H1 (cell line): ENCODE data around the gene ERMARD. TPM values are rescaled to one million over a fixed set of nuclear protein-coding genes. Genes with fewer than 3 reads are reported as not detected.

Source experiments
- CTCF ChIA-PET: fragments of 300-600 bp; sonication (Branson Sonifier 250); formaldehyde crosslinking; loops from one replicate; lab custom pipeline; 2021; ENCODE audit not compliant: partially characterized antibody; lab: Charles Lee
- POLR2A ChIA-PET: fragments of 300-600 bp; sonication (Branson Sonifier 250); formaldehyde crosslinking; loops from one replicate; lab custom pipeline; 2021; ENCODE audit warnings: inconsistent platforms; ENCODE audit not compliant: partially characterized antibody; lab: Charles Lee
- DNase-seq, 2 experiments: peaks; one replicate each; pipeline versions ENCODE4 v3.0.0 to v3.0.0-alpha.2; 2010 to 2022; ENCODE audit warnings: low spot score in 2 of 2, low read depth in 1 of 2, mixed read lengths in 1 of 2
- FAIRE-seq: peaks from 2 replicates; lab custom pipeline; 2011; peaks lifted over from hg19 to GRCh38; lab: Jason Lieb, UNC
- H2AFZ ChIP-seq: 2 replicates; pipeline ENCODE4 v1.8.1; 2012; ENCODE audit warnings: low read length, inconsistent platforms
- H2AK5ac ChIP-seq: 2 replicates; pipeline ENCODE4 v1.6.1; 2013; ENCODE audit warnings: low read depth, low read length
- H2BK120ac ChIP-seq: replicated peaks from 2 replicates; pipeline ENCODE3; 2013; ENCODE audit warnings: low read depth, low read length, inconsistent platforms
- H2BK12ac ChIP-seq: 2 replicates; pipeline ENCODE4 v1.6.1; 2013; ENCODE audit warnings: low read depth, low read length
- H2BK15ac ChIP-seq: 2 replicates; pipeline ENCODE4 v1.6.1; 2013; ENCODE audit warnings: low read length
- H2BK20ac ChIP-seq: 2 replicates; pipeline ENCODE4 v1.6.1; 2013; ENCODE audit warnings: low read length
- H2BK5ac ChIP-seq: 2 replicates; pipeline ENCODE4 v1.6.1; 2013; ENCODE audit warnings: low read depth, low read length
- H3K14ac ChIP-seq: 2 replicates; pipeline ENCODE4 v1.6.1; 2013; ENCODE audit warnings: inconsistent platforms; ENCODE audit not compliant: insufficient read length
- H3K18ac ChIP-seq: 2 replicates; pipeline ENCODE4 v1.6.1; 2013; ENCODE audit warnings: low read length; ENCODE audit errors: extremely low read depth
- H3K23ac ChIP-seq: 2 replicates; pipeline ENCODE4 v1.6.1; 2013; ENCODE audit warnings: inconsistent platforms; ENCODE audit not compliant: insufficient read length
- H3K23me2 ChIP-seq: 2 replicates; pipeline ENCODE4 v1.6.1; 2013; ENCODE audit warnings: low read depth, low read length
- H3K27ac ChIP-seq: 2 replicates; pipeline ENCODE4 v1.6.1; 2011; ENCODE audit warnings: low read depth, low read length, inconsistent platforms
- H3K27me3 ChIP-seq, 4 experiments: replicated peaks in 1 of 4; 1 replicate in 1 of 4; 2 replicates in 3 of 4; pipeline versions ENCODE4 v1.6.1 to v1.8.1; 2011 to 2013; ENCODE audit warnings: low read length in 3 of 4, mild to moderate bottlenecking in 3 of 4, inconsistent platforms in 2 of 4, mixed read lengths in 2 of 4, moderate library complexity in 1 of 4; ENCODE audit not compliant: control insufficient read depth in 3 of 4, insufficient read depth in 3 of 4; ENCODE audit errors: extremely low read depth in 1 of 4
- H3K36me3 ChIP-seq, 4 experiments: 2 replicates each; pipeline versions ENCODE4 v1.6.1 to v1.8.1; 2011 to 2013; ENCODE audit warnings: mild to moderate bottlenecking in 4 of 4, low read length in 3 of 4, moderate library complexity in 2 of 4, control low read depth in 1 of 4, inconsistent platforms in 1 of 4; ENCODE audit not compliant: insufficient read depth in 4 of 4, control insufficient read depth in 2 of 4
- H3K4ac ChIP-seq: replicated peaks from 2 replicates; pipeline ENCODE3; 2013; ENCODE audit warnings: low read length, low read depth, mixed read lengths, inconsistent platforms; ENCODE audit not compliant: insufficient read length
- H3K4me1 ChIP-seq, 4 experiments: replicated peaks in 1 of 4; 1 replicate in 1 of 4; 2 replicates in 3 of 4; pipeline versions ENCODE4 v1.6.1 to v1.8.1; 2011 to 2013; ENCODE audit warnings: low read length in 3 of 4, inconsistent platforms in 2 of 4, mixed read lengths in 1 of 4; ENCODE audit not compliant: insufficient read depth in 4 of 4, control insufficient read depth in 3 of 4
- H3K4me2 ChIP-seq, 2 experiments: 2 replicates each; pipeline versions ENCODE4 v1.6.1 to v1.8.1; 2011 to 2013; ENCODE audit warnings: low read depth in 2 of 2, low read length in 2 of 2, control low read depth in 1 of 2, inconsistent platforms in 1 of 2, mild to moderate bottlenecking in 1 of 2; ENCODE audit not compliant: insufficient read depth in 1 of 2
- H3K4me3 ChIP-seq, 4 experiments: fragments of 200-600, 300-600 bp in 1 of 4; sonication (generic), shearing (Covaris generic), sonication (Bioruptor Twin) in 1 of 4; 2 replicates each; pipeline versions ENCODE4 v1.5.1 to v1.8.1; 2011 to 2016; ENCODE audit warnings: low read length in 4 of 4, low read depth in 3 of 4, control low read depth in 2 of 4, inconsistent platforms in 2 of 4, mild to moderate bottlenecking in 2 of 4, mixed read lengths in 1 of 4, moderate library complexity in 1 of 4; ENCODE audit not compliant: insufficient read depth in 2 of 4; ENCODE audit errors: extremely low read depth in 1 of 4
- H3K56ac ChIP-seq: replicated peaks from 2 replicates; pipeline ENCODE3; 2013; ENCODE audit warnings: low read depth, mild to moderate bottlenecking, mixed read lengths, low read length, inconsistent platforms; ENCODE audit not compliant: insufficient read length
- H3K79me1 ChIP-seq: 2 replicates; pipeline ENCODE4 v1.6.1; 2013; ENCODE audit warnings: low read depth, low read length, control low read depth
- H3K79me2 ChIP-seq, 2 experiments: 2 replicates each; pipeline versions ENCODE4 v1.6.1 to v1.8.1; 2012 to 2013; ENCODE audit warnings: low read length in 2 of 2, mild to moderate bottlenecking in 2 of 2, inconsistent platforms in 1 of 2; ENCODE audit not compliant: insufficient read depth in 2 of 2, control insufficient read depth in 1 of 2
- H3K9ac ChIP-seq, 4 experiments: replicated peaks in 1 of 4; 1 replicate in 1 of 4; 2 replicates in 3 of 4; pipeline versions ENCODE4 v1.6.1 to v1.8.1; 2011 to 2013; ENCODE audit warnings: low read depth in 3 of 4, low read length in 3 of 4, control low read depth in 2 of 4, mild to moderate bottlenecking in 2 of 4, moderate library complexity in 2 of 4, inconsistent platforms in 1 of 4; ENCODE audit errors: extremely low read depth in 1 of 4
- H3K9me3 ChIP-seq, 2 experiments: 2 replicates each; pipeline versions ENCODE4 v1.6.1 to v1.8.1; 2012 to 2013; ENCODE audit warnings: mild to moderate bottlenecking in 2 of 2, moderate library complexity in 2 of 2, control low read depth in 1 of 2, inconsistent platforms in 1 of 2, low read depth in 1 of 2, low read length in 1 of 2, mixed read lengths in 1 of 2; ENCODE audit not compliant: insufficient read depth in 2 of 2
- H4K20me1 ChIP-seq, 2 experiments: replicated peaks in 1 of 2; 2 replicates each; pipeline versions ENCODE3 to v1.8.1; 2011 to 2013; ENCODE audit warnings: inconsistent platforms in 2 of 2, low read length in 2 of 2, mild to moderate bottlenecking in 1 of 2; ENCODE audit not compliant: insufficient read depth in 2 of 2, control insufficient read depth in 1 of 2
- H4K5ac ChIP-seq: 2 replicates; pipeline ENCODE4 v1.6.1; 2013; ENCODE audit warnings: low read length, low read depth, mixed read lengths, inconsistent platforms; ENCODE audit not compliant: insufficient read length
- H4K8ac ChIP-seq: 2 replicates; pipeline ENCODE4 v1.8.0; 2013; ENCODE audit warnings: mild to moderate bottlenecking, moderate library complexity, low read length, inconsistent platforms; ENCODE audit not compliant: insufficient read depth; ENCODE audit errors: extremely low read depth
- H4K91ac ChIP-seq: replicated peaks from 2 replicates; pipeline ENCODE3; 2013; ENCODE audit warnings: low read length, mixed read lengths, inconsistent platforms; ENCODE audit not compliant: insufficient read length
- BRCA1 ChIP-seq: IDR thresholded peaks from 2 replicates; pipeline ENCODE4 v1.6.1; 2012; ENCODE audit warnings: low read depth, low read length, improper control_type of control experiment
- CHD1 ChIP-seq: IDR thresholded peaks from 2 replicates; pipeline ENCODE4 v1.6.1; 2012; ENCODE audit warnings: low read depth, low read length, improper control_type of control experiment
- FOSL1 ChIP-seq: IDR thresholded peaks from 2 replicates; pipeline ENCODE4 v1.6.1; 2011; ENCODE audit warnings: mild to moderate bottlenecking, low read depth, low read length, moderate library complexity; ENCODE audit not compliant: insufficient read depth
- HDAC2 ChIP-seq, 2 experiments: fragments of 300-600 bp in 1 of 2; sonication (generic) in 1 of 2; IDR thresholded peaks; 2 replicates each; pipeline ENCODE4 v1.6.1; 2011 to 2012; ENCODE audit warnings: low read depth in 2 of 2, low read length in 2 of 2, mild to moderate bottlenecking in 2 of 2, moderate library complexity in 2 of 2, borderline replicate concordance in 1 of 2, inconsistent platforms in 1 of 2
- KDM4A ChIP-seq: IDR thresholded peaks from one replicate; pipeline ENCODE4 v1.7.1; 2012; ENCODE audit warnings: low read depth, mild to moderate bottlenecking, moderate library complexity, low read length, inconsistent platforms; ENCODE audit not compliant: severe bottlenecking
- MAX ChIP-seq: IDR thresholded peaks from 2 replicates; pipeline ENCODE4 v1.6.1; 2012; ENCODE audit warnings: inconsistent platforms
- RNF2 ChIP-seq: fragments of 200-900, 300-1000 bp; sonication (generic); IDR thresholded peaks from 2 replicates; pipeline ENCODE4 v1.7.1; 2016; ENCODE audit warnings: borderline replicate concordance, low read depth, mild to moderate bottlenecking, antibody characterized with exemption, low read length; ENCODE audit not compliant: poor library complexity, severe bottlenecking; ENCODE audit errors: missing control alignments
- SP2 ChIP-seq: IDR thresholded peaks from 2 replicates; pipeline ENCODE4 v1.6.1; 2012; ENCODE audit warnings: mild to moderate bottlenecking, low read length, inconsistent platforms
- SRF ChIP-seq: IDR thresholded peaks from 2 replicates; pipeline ENCODE4 v1.6.1; 2011; ENCODE audit warnings: mild to moderate bottlenecking, low read depth, low read length, moderate library complexity
- USF2 ChIP-seq: IDR thresholded peaks from 2 replicates; pipeline ENCODE4 v1.6.1; 2011; ENCODE audit warnings: low read length, improper control_type of control experiment
- WGBS, 2 experiments: shearing (Covaris generic) in 1 of 2; methylation state at CpG; one replicate each; pipeline versions ENCODE4 v1.1.6 to v1.1.7; 2013 to 2015; ENCODE audit warnings: low lambda C conversion rate in 2 of 2, mixed read lengths in 2 of 2, inconsistent platforms in 1 of 2, low coverage in 1 of 2, missing lambda C conversion rate in 1 of 2; ENCODE audit not compliant: insufficient replicate concordance in 2 of 2, insufficient coverage in 1 of 2, insufficient read length in 1 of 2; ENCODE audit errors: extremely low coverage in 1 of 2, missing lambda C conversion rate in 1 of 2; 5-methylcytosine and 5-hydroxymethylcytosine counted together
- polyA plus RNA-seq, 7 experiments: library from polyadenylated mRNA; depleted of rRNA in 3 of 7; stranded (reverse) in 5 of 7; unstranded in 2 of 7; fragments of >200 nt in 5 of 7; fragments of 200-250 nt in 2 of 7; gene quantifications; 1 replicate in 5 of 7; 2 replicates in 1 of 7; 4 replicates in 1 of 7; pipeline versions ENCODE4 v1.2.1 to v1.2.3, GENCODE V29; 2011 to 2013; ENCODE audit warnings: missing spikeins in 2 of 7, mixed read lengths in 2 of 7
- total RNA-seq: library from RNA; stranded (reverse); fragmentation: NEBNext Ultra II Directional; extraction: Animal tissue kit (Norgen Biotek cat#: 25700); gene quantifications from 2 replicates; pipeline ENCODE4 v1.2.1, GENCODE V29; 2021

ERMARD gene
- total and polyA plus RNA-seq, 2 of the 8 experiments (the other 6 are each of a cell fraction or from before 2014, with no cell fraction given): 12.2 to 25.6 TPM

GRCh38 chr6:169752074-169752623, 727 bp downstream of the ERMARD start:
- peaks cover 0 to 12% (median 6%) of the 10 kb centered on the region in 4 experiments; a peak in 5 of 7 replicates for H3K4me1 ChIP-seq
- H3K9ac ChIP-seq: peak overlapping the region; percentile 83 to 96 (median 94)
- H3K4me2 ChIP-seq: peak overlapping the region; percentile 84 to 97
- H3K36me3 ChIP-seq: no peaks in the 10 kb centered on the region; a peak in 1 of 8 replicates
- H3K9me3 ChIP-seq: no peaks in the 10 kb centered on the region
- H3K4me3 ChIP-seq: peak overlapping the region; percentile 58 to 94 (median 91)
- CTCF ChIA-PET: interaction anchor here (0.5 to 3.5 kb wide), 6 partner anchors 11 to 180 kb away, joined by 3 to 14 read pairs (median 4); no protein-coding TSS in a partner anchor
- peak overlapping the region; percentile 84; the same call in 1 of the 2 replicates for H2AFZ ChIP-seq
- no peak overlapping the region for H2BK20ac ChIP-seq
- H3K27ac ChIP-seq: peak overlapping the region; percentile 97
- no peak for DNase-seq
- FAIRE-seq: no peak
- POLR2A ChIA-PET: interaction anchor here (0.6 to 4.2 kb wide), 17 partner anchors 9 to 814 kb away, joined by 3 to 35 read pairs (median 5); partner anchors contain the start of genes C6orf120, PHF10, PSMB1 and TBP
- no peak overlapping the region for H2BK15ac ChIP-seq
- peak overlapping the region; percentile 73 for H3K18ac ChIP-seq
- H3K27me3 ChIP-seq: no peaks in the 10 kb centered on the region
- no peak overlapping the region for H2BK120ac ChIP-seq
- H3K79me2 ChIP-seq: peaks cover 0 to 13% of the 10 kb centered on the region in 2 experiments; a peak in 2 of 4 replicates
- H2BK5ac ChIP-seq: peak overlapping the region; percentile 90
- H4K5ac ChIP-seq: peak overlapping the region; percentile 50
- no peak overlapping the region for H3K23ac ChIP-seq
- no peak overlapping the region for H3K14ac ChIP-seq
- H4K8ac ChIP-seq: peak overlapping the region; percentile 99; the same call in 1 of the 2 replicates
- no peak overlapping the region for H2AK5ac ChIP-seq
- H3K56ac ChIP-seq: peak overlapping the region; percentile 83
- no peaks in the 10 kb centered on the region for H4K20me1 ChIP-seq
- H3K79me1 ChIP-seq: no peaks in the 10 kb centered on the region
- H4K91ac ChIP-seq: peak overlapping the region; percentile 63
- H3K4ac ChIP-seq: no peak overlapping the region
- H2BK12ac ChIP-seq: peak overlapping the region; percentile 55; the same call in 1 of the 2 replicates
- WGBS, 2 experiments: 14% methylated on average over 19 of the region's 19 CpGs; no CpG with 5 or more reads in 1 of the 2 experiments
- H3K23me2 ChIP-seq: peaks cover 9% of the 10 kb centered on the region
- TF ChIP-seq BRCA1 (no peak), KDM4A (no peak), USF2 (no peak), FOSL1 (no peak), RNF2 (no peak), CHD1 (no peak), MAX (no peak), HDAC2 (IDR thresholded peaks at IDR 0.05; ENCODE audit: borderline replicate concordance in 1 of 2, low read depth in 2 of 2, low read length in 2 of 2) (no peak), SRF (no peak), SP2 (no peak)
